ENCODE results near the gene FOXQ1. TPM values are rescaled to one million over a fixed set of nuclear protein-coding genes. Genes with fewer than 3 reads are reported as not detected.
A peak's percentile ranks its signal among the peaks of the same experiment; 100 is the strongest.

Gene FOXQ1
- total RNA-seq, 1 experiment from 2014 or later: 11.7 TPM

DNA sequence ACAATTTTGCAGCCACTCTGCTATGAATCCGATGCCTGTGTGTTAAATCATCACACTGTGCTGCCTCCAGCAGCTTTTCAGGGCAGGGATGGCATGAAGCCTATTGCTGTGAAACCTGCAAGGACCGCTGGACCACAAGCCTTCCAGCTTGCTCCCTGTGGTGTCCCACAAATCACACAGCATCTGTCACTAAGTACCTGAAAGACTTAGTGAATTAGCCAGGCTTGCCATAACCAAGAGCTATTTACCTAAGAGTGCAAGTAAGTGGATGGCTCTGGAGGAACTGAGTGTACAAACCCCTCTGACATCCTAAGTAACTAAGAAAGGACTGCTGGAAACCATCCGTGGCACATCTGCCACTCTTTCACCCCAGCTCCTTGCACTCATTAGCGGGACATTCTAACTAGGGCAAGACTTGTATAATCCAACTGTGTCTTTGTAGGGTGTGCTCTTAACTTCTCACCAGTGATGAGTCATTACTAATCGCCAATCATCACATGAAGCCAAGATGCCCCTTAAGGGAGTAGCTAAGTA lies 34.7 kb downstream of the FOXQ1 start:
- Histone ChIP-seq H3K9me3 (ENCODE audit: control insufficient read depth, insufficient read depth, low read depth, low read length) (peaks cover 21% of the 10 kb centered on the region), H3K4me3 (ENCODE audit: low read depth in 2 of 2, low read length in 2 of 2) (no peak overlapping the region), H3K27me3 (ENCODE audit: control insufficient read depth, insufficient read depth, low read length) (no peaks in the 10 kb centered on the region), H3K36me3 (ENCODE audit: control insufficient read depth, insufficient read depth, low read length) (no peaks in the 10 kb centered on the region), H3K27ac (ENCODE audit: low read length) (no peak overlapping the region), H3K4me1 (ENCODE audit: control insufficient read depth, insufficient read depth, low read length) (no peaks in the 10 kb centered on the region)
- intact Hi-C loops (cut with micrococcal nuclease; ENCODE audit: unreplicated experiment): no loop called here
- DNase-seq (ENCODE audit: low read depth, low spot score) (no peak), ATAC-seq (peak; percentile 71)
- in situ Hi-C loops (cut with HindIII; ENCODE audit: low pct_unique_long_range_greater_than_20kb, low sequenced_read_pairs): no loop called here
- no TSS peak for BruUV-seq (replicated peaks)
- POLR2A ChIA-PET: interaction anchor here (0.6 kb wide), 2 partner anchors 14 to 617 kb away, joined by 3 to 4 read pairs; no protein-coding TSS in a partner anchor
- TF ChIP-seq, protein P1, sequence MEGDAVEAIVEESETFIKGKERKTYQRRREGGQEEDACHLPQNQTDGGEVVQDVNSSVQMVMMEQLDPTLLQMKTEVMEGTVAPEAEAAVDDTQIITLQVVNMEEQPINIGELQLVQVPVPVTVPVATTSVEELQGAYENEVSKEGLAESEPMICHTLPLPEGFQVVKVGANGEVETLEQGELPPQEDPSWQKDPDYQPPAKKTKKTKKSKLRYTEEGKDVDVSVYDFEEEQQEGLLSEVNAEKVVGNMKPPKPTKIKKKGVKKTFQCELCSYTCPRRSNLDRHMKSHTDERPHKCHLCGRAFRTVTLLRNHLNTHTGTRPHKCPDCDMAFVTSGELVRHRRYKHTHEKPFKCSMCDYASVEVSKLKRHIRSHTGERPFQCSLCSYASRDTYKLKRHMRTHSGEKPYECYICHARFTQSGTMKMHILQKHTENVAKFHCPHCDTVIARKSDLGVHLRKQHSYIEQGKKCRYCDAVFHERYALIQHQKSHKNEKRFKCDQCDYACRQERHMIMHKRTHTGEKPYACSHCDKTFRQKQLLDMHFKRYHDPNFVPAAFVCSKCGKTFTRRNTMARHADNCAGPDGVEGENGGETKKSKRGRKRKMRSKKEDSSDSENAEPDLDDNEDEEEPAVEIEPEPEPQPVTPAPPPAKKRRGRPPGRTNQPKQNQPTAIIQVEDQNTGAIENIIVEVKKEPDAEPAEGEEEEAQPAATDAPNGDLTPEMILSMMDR (IDR thresholded peaks at IDR 0.05): no peak
- TF ChIP-seq TCF7L2 (IDR thresholded peaks at IDR 0.05; ENCODE audit: low read depth, low read length) (no peak), SIN3A (IDR thresholded peaks at IDR 0.05; ENCODE audit: borderline replicate concordance, insufficient read depth, low read depth, low read length) (no peak), POLR2AphosphoS5 (IDR thresholded peaks at IDR 0.05; ENCODE audit: low read depth, low read length) (no peak)
- TF ChIP-seq, protein P2, sequence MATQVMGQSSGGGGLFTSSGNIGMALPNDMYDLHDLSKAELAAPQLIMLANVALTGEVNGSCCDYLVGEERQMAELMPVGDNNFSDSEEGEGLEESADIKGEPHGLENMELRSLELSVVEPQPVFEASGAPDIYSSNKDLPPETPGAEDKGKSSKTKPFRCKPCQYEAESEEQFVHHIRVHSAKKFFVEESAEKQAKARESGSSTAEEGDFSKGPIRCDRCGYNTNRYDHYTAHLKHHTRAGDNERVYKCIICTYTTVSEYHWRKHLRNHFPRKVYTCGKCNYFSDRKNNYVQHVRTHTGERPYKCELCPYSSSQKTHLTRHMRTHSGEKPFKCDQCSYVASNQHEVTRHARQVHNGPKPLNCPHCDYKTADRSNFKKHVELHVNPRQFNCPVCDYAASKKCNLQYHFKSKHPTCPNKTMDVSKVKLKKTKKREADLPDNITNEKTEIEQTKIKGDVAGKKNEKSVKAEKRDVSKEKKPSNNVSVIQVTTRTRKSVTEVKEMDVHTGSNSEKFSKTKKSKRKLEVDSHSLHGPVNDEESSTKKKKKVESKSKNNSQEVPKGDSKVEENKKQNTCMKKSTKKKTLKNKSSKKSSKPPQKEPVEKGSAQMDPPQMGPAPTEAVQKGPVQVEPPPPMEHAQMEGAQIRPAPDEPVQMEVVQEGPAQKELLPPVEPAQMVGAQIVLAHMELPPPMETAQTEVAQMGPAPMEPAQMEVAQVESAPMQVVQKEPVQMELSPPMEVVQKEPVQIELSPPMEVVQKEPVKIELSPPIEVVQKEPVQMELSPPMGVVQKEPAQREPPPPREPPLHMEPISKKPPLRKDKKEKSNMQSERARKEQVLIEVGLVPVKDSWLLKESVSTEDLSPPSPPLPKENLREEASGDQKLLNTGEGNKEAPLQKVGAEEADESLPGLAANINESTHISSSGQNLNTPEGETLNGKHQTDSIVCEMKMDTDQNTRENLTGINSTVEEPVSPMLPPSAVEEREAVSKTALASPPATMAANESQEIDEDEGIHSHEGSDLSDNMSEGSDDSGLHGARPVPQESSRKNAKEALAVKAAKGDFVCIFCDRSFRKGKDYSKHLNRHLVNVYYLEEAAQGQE (IDR thresholded peaks at IDR 0.05; ENCODE audit: insufficient read depth in 1 of 2, low read depth in 2 of 2, low read length in 1 of 2): no peak
- CTCF ChIA-PET: no interaction called here

DNA sequence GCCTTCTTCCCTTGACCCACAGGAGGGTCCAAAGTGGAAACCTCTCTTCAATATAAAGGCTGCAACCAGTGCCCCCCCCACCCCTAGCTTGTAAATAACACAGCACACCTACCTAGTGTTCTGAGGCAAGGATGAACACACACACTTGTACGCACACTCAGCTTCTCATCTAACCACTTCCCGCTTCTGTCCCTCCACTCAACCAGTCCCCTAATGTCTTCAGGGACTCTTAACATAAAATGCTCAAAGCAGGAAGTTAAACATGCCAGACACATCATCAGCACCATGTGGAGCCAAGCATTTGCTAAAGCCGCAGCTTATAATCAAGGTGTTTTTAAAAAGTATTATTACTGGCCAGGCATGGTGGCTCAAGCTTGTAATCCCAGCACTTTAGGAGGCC lies 35.3 kb downstream of the FOXQ1 start:
- peaks cover 25% of the 10 kb centered on the region for H3K9me3 ChIP-seq (ENCODE audit: control insufficient read depth, insufficient read depth, low read depth, low read length)
- H3K4me1 ChIP-seq (ENCODE audit: control insufficient read depth, insufficient read depth, low read length): no peaks in the 10 kb centered on the region
- POLR2A ChIA-PET: interaction anchor here (0.6 kb wide), 1 partner anchor 13 kb away, joined by 3 read pairs; no protein-coding TSS in a partner anchor
- H3K36me3 ChIP-seq (ENCODE audit: control insufficient read depth, insufficient read depth, low read length): no peaks in the 10 kb centered on the region
- intact Hi-C loops (cut with micrococcal nuclease; ENCODE audit: unreplicated experiment) (no loop called here), in situ Hi-C loops (cut with HindIII; ENCODE audit: low pct_unique_long_range_greater_than_20kb, low sequenced_read_pairs) (no loop called here)
- no peak overlapping the region for H3K4me3 ChIP-seq (ENCODE audit: low read depth in 2 of 2, low read length in 2 of 2)
- no peak overlapping the region for H3K27ac ChIP-seq (ENCODE audit: low read length)
- H3K27me3 ChIP-seq (ENCODE audit: control insufficient read depth, insufficient read depth, low read length): no peaks in the 10 kb centered on the region
- ATAC-seq (peak; percentile 21; the same call in 1 of the 2 replicates), DNase-seq (ENCODE audit: low read depth, low spot score) (no peak)
- BruUV-seq (replicated peaks): no TSS peak
- TF ChIP-seq TCF7L2 (IDR thresholded peaks at IDR 0.05; ENCODE audit: low read depth, low read length) (no peak), SIN3A (IDR thresholded peaks at IDR 0.05; ENCODE audit: borderline replicate concordance, insufficient read depth, low read depth, low read length) (no peak), POLR2AphosphoS5 (IDR thresholded peaks at IDR 0.05; ENCODE audit: low read depth, low read length) (no peak)
- TF ChIP-seq, protein P2 (IDR thresholded peaks at IDR 0.05; ENCODE audit: insufficient read depth in 1 of 2, low read depth in 2 of 2, low read length in 1 of 2): no peak
- TF ChIP-seq, protein P1 (IDR thresholded peaks at IDR 0.05): no peak
- CTCF ChIA-PET: no interaction called here

Measured in Panc1 (cell line).